ENCODE measurements around the gene CDY2B.
"Not testable (repeated sequence)": the region's sequence is repeated elsewhere in the genome, so short reads cannot be mapped to it uniquely, and the experiment has no call there.

Gene CDY2B, protein sequence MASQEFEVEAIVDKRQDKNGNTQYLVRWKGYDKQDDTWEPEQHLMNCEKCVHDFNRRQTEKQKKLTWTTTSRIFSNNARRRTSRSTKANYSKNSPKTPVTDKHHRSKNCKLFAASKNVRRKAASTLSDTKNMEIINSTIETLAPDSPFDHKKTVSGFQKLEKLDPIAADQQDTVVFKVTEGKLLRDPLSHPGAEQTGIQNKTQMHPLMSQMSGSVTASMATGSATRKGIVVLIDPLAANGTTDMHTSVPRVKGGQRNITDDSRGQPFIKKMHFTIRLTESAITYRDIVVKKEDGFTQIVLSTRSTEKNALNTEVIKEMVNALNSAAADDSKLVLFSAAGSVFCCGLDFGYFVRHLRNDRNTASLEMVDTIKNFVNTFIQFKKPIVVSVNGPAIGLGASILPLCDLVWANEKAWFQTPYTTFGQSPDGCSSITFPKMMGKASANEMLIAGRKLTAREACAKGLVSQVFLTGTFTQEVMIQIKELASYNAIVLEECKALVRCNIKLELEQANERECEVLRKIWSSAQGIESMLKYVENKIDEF

GRCh38 chrY:17880120-17880519, at the start of gene CDY2B:
Gene CDY2B, minus strand, starts transcription at chrY:17880220. Its CDS starts 328 bp downstream, at chrY:17879892.
- not testable (repeated sequence) for H3K4me3 ChIP-seq (ENCODE audit: low read depth, low read length); DNase-seq (ENCODE audit: low read depth)

DNA sequence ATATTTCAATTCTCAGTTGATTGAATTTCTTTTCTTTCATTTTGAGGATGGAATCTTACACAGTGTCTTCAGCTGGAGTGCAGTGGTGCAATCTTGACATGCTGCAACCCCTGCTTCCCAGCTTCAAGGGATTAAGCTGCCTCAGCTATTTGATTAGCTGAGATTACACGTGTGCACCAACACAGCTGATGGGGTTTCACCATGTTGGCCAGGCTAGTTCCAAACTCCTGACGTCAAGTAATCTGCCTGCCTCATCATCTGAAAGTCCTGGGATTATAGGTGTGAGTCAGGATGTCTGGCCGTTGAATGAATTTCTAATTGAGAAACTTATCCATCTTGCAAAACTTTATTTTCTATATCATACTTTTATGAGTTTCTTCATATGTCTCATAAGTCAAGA, 28.0 kb upstream of the CDY2B start:
- not testable (repeated sequence) for DNase-seq (ENCODE audit: low read depth); H3K4me3 ChIP-seq (ENCODE audit: low read depth, low read length)

GRCh38 chrY:17907351-17907750, 27.3 kb upstream of the CDY2B start:
- H3K4me3 ChIP-seq (ENCODE audit: low read depth, low read length); DNase-seq (ENCODE audit: low read depth): not testable (repeated sequence)

GRCh38 chrY:17881697-17882096, 1.7 kb upstream of the CDY2B start:
- H3K4me3 ChIP-seq (ENCODE audit: low read depth, low read length); DNase-seq (ENCODE audit: low read depth): not testable (repeated sequence)

DNA sequence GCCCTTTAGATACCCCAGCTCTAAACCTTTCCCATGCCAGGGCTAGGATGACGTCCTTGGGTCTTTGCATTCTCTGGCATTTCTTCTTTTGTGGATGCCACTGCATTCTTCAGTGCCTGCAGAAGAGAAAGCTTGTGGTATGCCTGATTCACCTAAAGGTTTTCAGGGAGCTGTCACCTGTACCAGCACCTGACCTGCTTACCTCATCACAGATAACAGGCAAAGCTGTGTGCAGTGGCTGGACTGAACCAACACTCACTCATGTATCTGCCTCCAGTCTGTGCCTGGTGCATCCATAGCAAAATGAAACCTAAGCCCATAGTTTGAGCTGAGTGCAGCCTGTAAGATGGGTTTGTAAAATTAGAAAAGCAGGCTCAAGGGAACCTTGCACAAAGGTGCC, 3.3 kb downstream of the CDY2B start:
- not testable (repeated sequence) for H3K4me3 ChIP-seq (ENCODE audit: low read depth, low read length); DNase-seq (ENCODE audit: low read depth)

DNA sequence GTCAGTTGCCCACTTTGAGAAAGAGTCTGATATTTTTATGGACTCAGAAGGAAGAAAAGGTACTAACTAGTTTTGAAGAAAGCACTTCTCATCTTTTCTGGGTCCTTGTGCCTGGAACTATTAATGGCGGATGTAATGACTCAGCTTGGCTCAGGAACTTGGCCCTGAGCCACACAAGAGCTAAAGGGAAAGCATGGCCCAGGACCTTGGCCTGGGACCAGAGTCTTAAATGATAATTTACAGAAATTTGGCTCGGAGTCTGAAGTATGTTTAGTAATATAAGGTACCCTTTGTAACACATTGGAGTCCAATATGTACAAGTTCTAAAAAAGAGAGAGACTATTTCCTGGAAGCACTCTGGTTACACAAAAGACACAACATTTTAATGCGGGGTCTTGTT, 4.6 kb downstream of the CDY2B start:
- DNase-seq (ENCODE audit: low read depth); H3K4me3 ChIP-seq (ENCODE audit: low read depth, low read length): not testable (repeated sequence)

GRCh38 chrY:17871194-17871903, 8.7 kb downstream of the CDY2B start:
- DNase-seq (ENCODE audit: low read depth); H3K4me3 ChIP-seq (ENCODE audit: low read depth, low read length): not testable (repeated sequence)

DNA sequence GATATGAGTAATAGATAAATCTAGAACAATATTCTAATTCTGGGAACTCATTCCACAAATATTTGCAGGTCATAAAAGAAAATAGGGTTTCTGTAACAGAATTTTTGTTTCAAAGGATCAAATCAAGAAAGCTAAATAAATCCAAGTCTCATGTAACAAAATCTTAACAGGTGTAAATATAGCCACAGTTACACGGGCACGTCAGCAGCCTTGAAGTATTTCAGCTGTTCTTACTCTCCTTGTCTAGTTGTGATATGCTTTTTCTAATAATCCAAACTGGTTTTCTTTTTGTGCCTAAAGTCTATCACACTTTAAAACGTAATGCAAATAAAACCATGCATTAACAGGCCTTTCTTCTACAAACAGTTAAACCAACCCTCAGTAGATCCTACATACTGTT, 9.3 kb downstream of the CDY2B start:
- DNase-seq (ENCODE audit: low read depth); H3K4me3 ChIP-seq (ENCODE audit: low read depth, low read length): not testable (repeated sequence)

DNA sequence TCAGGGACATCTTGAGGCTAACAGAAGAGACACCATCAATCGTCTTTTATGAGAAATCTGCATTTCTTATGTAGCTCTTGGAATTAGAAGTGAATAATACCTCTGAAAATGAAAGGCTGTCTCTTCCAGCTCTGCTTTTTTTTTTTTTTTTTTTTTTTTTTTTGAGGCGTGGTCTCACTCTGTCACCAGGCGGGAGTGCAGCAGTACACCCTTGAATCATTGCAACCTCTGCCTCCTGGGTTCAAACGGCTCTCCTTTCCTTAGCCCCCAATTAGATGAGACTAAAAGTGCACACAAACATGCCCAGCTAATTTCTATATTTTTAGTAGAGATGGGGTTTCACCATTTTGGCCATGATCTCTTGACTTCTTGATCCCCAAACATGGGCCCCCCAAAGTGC, 12.2 kb downstream of the CDY2B start:
- H3K4me3 ChIP-seq (ENCODE audit: low read depth, low read length); DNase-seq (ENCODE audit: low read depth): not testable (repeated sequence)

- DNase-seq (ENCODE audit: low read depth): not testable (repeated sequence)
These were observed 19.4 kb downstream of the CDY2B start for GRCh38 chrY:17860634-17861033.

DNA sequence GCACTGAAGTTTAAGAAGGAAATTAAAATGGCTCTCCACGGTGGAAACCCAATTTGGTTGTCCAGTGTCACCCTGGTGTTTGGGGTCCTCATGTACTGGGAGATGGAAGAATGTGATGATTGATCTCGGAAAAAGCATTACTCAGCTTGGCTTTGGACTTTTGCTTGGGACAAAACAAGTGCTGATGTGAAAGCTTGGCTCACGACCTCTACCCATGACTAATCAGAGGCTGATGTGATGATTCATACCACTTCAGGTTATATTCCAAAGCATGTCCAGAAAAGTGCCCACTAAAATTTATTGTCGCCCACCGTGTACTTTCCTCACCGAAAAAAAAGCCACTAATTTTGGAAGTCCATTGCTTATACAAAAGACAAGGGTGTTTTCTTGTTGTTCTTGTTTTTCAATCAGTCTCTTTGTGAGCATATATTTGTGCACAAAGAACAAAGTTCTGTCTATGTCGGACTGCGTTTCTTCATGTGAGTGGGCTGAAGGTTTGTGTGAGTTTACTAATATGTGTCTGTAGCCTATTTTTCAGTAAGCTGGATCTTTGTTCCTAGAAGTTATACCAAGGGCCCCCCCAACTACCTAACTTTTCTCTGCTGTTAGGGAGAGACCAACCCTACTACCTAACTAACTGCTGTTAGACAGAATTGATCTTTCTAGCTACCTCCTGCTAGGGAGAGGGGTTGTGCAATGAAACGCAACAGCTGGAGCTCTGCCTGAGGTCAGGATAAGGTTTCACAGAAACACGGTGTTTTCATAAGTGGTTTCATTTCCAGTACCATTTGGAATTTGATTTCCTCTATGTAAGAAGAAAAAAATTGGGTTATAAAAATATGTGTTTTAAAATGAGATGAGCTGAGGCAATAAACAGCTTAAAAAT, 22.8 kb downstream of the CDY2B start:
- H3K4me3 ChIP-seq (ENCODE audit: low read depth, low read length); DNase-seq (ENCODE audit: low read depth): not testable (repeated sequence)

More at GRCh38 chrY:17860634-17861033, 19.4 kb downstream of the CDY2B start:
- H3K4me3 ChIP-seq (ENCODE audit: low read depth, low read length): not testable (repeated sequence)

- not testable (repeated sequence) for DNase-seq (ENCODE audit: low read depth); H3K4me3 ChIP-seq (ENCODE audit: low read depth, low read length)
These were observed 23.5 kb downstream of the CDY2B start for GRCh38 chrY:17856508-17856907.

GRCh38 chrY:17849131-17849530, 30.9 kb downstream of the CDY2B start:
- not testable (repeated sequence) for H3K4me3 ChIP-seq (ENCODE audit: low read depth, low read length); DNase-seq (ENCODE audit: low read depth)

DNA sequence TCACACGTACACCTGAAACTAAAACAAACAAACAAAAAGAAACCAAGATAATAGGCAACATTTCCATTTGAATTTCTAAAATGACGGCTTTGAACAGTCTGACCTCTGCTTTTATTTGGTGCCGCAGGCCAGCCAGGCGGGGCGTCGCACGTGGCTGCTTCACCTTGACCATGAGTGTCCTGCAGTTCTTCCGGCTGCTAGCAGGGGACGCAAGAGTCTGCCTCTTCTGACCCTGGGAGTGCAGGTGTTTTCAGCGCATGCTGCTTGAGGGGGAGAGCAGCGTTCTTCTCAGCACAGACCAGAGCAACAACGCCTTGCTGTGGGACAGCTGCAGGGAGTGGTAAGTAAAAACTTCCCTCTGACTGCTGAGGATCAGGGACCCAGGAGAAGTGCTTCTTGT, 47.9 kb downstream of the CDY2B start:
- not testable (repeated sequence) for H3K4me3 ChIP-seq (ENCODE audit: low read depth, low read length); DNase-seq (ENCODE audit: low read depth)
